HL-60 (cell line): ENCODE data around the gene ATG12.

Source experiments
- DNase-seq, 2 experiments: peaks; one replicate each; pipeline ENCODE4 v3.0.0-alpha.2; 2010 to 2020; ENCODE audit warnings: low read depth in 1 of 2, low spot score in 1 of 2
- H3K27ac ChIP-seq: fragments of 250-450 bp; sonication (Bioruptor Pico); replicated peaks from 2 replicates; pipeline ENCODE4 v1.5.1; 2020; ENCODE audit warnings: mild to moderate bottlenecking, moderate library complexity
- H3K27me3 ChIP-seq: fragments of 250-450 bp; sonication (Bioruptor Pico); 2 replicates; pipeline ENCODE4 v1.5.1; 2021; ENCODE audit warnings: mild to moderate bottlenecking, moderate library complexity; ENCODE audit not compliant: insufficient read depth, poor library complexity, severe bottlenecking
- H3K4me3 ChIP-seq: replicated peaks from 2 replicates; pipeline ENCODE4 v1.5.1; 2011; ENCODE audit warnings: mild to moderate bottlenecking, control low read depth, low read length; ENCODE audit not compliant: insufficient read depth
- CTCF ChIP-seq: IDR thresholded peaks from one replicate; pipeline ENCODE4 v1.5.1; 2011; ENCODE audit warnings: low read length, control low read depth, inconsistent platforms; ENCODE audit not compliant: insufficient read depth
- GABPA ChIP-seq: IDR thresholded peaks from 2 replicates; pipeline ENCODE4 v1.6.1; 2012; ENCODE audit warnings: low read depth
- POLR2AphosphoS5 ChIP-seq: IDR thresholded peaks from 2 replicates; pipeline ENCODE4 v1.6.1; 2012; ENCODE audit warnings: low read depth
- REST ChIP-seq: IDR thresholded peaks from 2 replicates; pipeline ENCODE4 v1.6.1; 2012; ENCODE audit warnings: low read depth; ENCODE audit not compliant: insufficient replicate concordance
- SPI1 ChIP-seq: IDR thresholded peaks from 2 replicates; pipeline ENCODE4 v1.6.1; 2012; ENCODE audit warnings: low read depth, mild to moderate bottlenecking, borderline replicate concordance

The ATG12 gene

GRCh38 chr5:115785381-115786065 lies 55.8 kb downstream of the ATG12 start:
- no peak for TF ChIP-seq CTCF
- TF ChIP-seq REST = no peak
- no peak for TF ChIP-seq SPI1
- TF ChIP-seq GABPA = no peak
- no peak for TF ChIP-seq POLR2AphosphoS5
- Histone ChIP-seq H3K27me3 (no peaks in the 10 kb centered on the region), H3K4me3 (no peak overlapping the region), H3K27ac (no peak overlapping the region)
- no peak for DNase-seq

- no peak for DNase-seq
- TF ChIP-seq CTCF (no peak), POLR2AphosphoS5 (no peak), SPI1 (no peak), REST (no peak), GABPA (no peak)
- H3K27me3 ChIP-seq = no peaks in the 10 kb centered on the region
- H3K4me3 ChIP-seq = no peak overlapping the region
- H3K27ac ChIP-seq = no peak overlapping the region
Observed at GRCh38 chr5:115778417-115778816, 62.9 kb downstream of the ATG12 start.
